Ascending aorta (tissue), 2 donors: ENCODE measurements around the gene ZNF124. TPM values are rescaled to one million over a fixed set of nuclear protein-coding genes. Genes with fewer than 3 reads are reported as not detected.

Experiments used
- DNase-seq, 2 donors: peaks; one replicate each; pipeline ENCODE4 v3.0.0-alpha.2; 2019; ENCODE audit warnings: low spot score in 2 of 2
- H3K27ac ChIP-seq, 2 donors: fragments of 200-600 bp; sonication (generic); one replicate each; pipeline ENCODE4 v1.5.1; 2016 to 2017; ENCODE audit warnings: mild to moderate bottlenecking in 1 of 2
- H3K27me3 ChIP-seq: fragments of 200-600 bp; sonication (generic); one replicate; pipeline ENCODE4 v1.5.1; 2017
- H3K36me3 ChIP-seq, 2 donors: fragments of 200-600 bp; sonication (generic); one replicate each; pipeline ENCODE4 v1.5.1; 2016
- H3K4me1 ChIP-seq, 2 donors: fragments of 200-600 bp; sonication (generic); one replicate each; pipeline ENCODE4 v1.5.1; 2016 to 2017; ENCODE audit warnings: mild to moderate bottlenecking in 1 of 2
- H3K4me3 ChIP-seq, 2 donors: fragments of 200-600 bp; sonication (generic); one replicate each; pipeline ENCODE4 v1.5.1; 2016 to 2017; ENCODE audit warnings: mild to moderate bottlenecking in 1 of 2
- H3K9me3 ChIP-seq, 2 donors: fragments of 200-600 bp; sonication (generic); one replicate each; pipeline ENCODE4 v1.5.1; 2016
- intact Hi-C: fragments of 100-400 bp; cut with DNase I; formaldehyde crosslinking; loops from one replicate; pipeline ENCODE4 v1.15.1; 2023
- total RNA-seq: library from RNA; depleted of rRNA; stranded (reverse); fragments of >200 nt; gene quantifications from one replicate; pipeline ENCODE4 v1.1.0, GENCODE V29; 2016
- TF ChIP-seq, protein P1 (sequence below), 3 experiments: fragments of 200-600 bp in 2 of 3; fragments of 450-650 bp in 1 of 3; sonication (generic) in 2 of 3; IDR thresholded peaks; one replicate each; pipeline ENCODE4 v1.5.1; 2016 to 2019; ENCODE audit warnings: antibody characterized with exemption in 3 of 3, mild to moderate bottlenecking in 1 of 3, moderate library complexity in 1 of 3

ZNF124 gene
- total RNA-seq, 1 donor from 2014 or later, result 33.1 TPM

DNA sequence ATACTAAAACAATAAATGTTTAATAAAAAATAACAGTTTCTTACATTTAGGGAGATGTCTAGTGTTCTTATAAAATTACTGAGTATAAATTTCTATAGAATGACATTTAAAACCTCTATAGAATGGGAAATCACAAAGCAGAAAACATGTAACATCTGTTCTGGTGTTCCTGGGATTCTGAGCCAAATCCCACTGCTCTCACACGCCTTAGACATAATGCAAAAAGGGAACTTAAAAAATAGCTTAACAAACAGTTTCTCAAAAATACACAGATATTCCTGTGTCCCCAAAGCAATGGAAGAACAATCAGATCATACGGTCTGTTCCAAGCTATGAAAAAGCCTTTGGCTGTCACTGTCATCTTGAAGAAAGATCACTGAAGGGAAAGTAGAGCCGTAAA lies 27.0 kb upstream of the ZNF124 start:
- no peak for DNase-seq
- no peaks in the 10 kb centered on the region for H3K4me1 ChIP-seq
- peaks cover 17 to 62% of the 10 kb centered on the region in 2 donors for H3K36me3 ChIP-seq
- H3K4me3 ChIP-seq, result no peak overlapping the region
- no peaks in the 10 kb centered on the region for H3K27me3 ChIP-seq
- TF ChIP-seq, protein P1, sequence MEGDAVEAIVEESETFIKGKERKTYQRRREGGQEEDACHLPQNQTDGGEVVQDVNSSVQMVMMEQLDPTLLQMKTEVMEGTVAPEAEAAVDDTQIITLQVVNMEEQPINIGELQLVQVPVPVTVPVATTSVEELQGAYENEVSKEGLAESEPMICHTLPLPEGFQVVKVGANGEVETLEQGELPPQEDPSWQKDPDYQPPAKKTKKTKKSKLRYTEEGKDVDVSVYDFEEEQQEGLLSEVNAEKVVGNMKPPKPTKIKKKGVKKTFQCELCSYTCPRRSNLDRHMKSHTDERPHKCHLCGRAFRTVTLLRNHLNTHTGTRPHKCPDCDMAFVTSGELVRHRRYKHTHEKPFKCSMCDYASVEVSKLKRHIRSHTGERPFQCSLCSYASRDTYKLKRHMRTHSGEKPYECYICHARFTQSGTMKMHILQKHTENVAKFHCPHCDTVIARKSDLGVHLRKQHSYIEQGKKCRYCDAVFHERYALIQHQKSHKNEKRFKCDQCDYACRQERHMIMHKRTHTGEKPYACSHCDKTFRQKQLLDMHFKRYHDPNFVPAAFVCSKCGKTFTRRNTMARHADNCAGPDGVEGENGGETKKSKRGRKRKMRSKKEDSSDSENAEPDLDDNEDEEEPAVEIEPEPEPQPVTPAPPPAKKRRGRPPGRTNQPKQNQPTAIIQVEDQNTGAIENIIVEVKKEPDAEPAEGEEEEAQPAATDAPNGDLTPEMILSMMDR (IDR thresholded peaks at IDR 0.05), result no peak
- intact Hi-C loops, result no loop called here
- H3K27ac ChIP-seq, result no peak overlapping the region
- H3K9me3 ChIP-seq, result peaks cover 8 to 30% of the 10 kb centered on the region in 2 donors

DNA sequence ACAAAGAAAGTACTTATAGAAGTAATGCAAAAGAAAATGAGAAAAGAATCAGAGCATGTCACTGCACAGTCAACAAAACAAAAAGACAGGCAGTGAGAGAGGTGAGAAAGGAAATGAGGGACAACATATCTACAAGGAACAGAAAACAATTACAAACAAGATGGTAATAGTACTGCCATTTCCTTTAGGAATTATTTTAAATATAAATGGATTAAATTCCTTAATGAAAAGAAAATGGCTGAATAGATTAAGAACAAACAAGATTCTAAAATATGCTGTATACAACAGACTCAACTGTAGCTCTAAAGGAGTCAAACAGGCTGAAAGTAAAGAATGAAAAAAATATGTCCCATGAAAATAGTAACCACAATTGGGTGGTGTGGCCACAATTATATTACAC lies 22.1 kb upstream of the ZNF124 start:
- Histone ChIP-seq H3K4me3 (no peak overlapping the region), H3K27ac (no peak overlapping the region), H3K27me3 (no peaks in the 10 kb centered on the region), H3K9me3 (peaks cover 45 to 77% of the 10 kb centered on the region in 2 donors), H3K36me3 (peaks cover 37 to 82% of the 10 kb centered on the region in 2 donors), H3K4me1 (no peaks in the 10 kb centered on the region)
- intact Hi-C loops, result no loop called here
- DNase-seq, result no peak
- TF ChIP-seq, protein P1 (IDR thresholded peaks at IDR 0.05), result no peak

DNA sequence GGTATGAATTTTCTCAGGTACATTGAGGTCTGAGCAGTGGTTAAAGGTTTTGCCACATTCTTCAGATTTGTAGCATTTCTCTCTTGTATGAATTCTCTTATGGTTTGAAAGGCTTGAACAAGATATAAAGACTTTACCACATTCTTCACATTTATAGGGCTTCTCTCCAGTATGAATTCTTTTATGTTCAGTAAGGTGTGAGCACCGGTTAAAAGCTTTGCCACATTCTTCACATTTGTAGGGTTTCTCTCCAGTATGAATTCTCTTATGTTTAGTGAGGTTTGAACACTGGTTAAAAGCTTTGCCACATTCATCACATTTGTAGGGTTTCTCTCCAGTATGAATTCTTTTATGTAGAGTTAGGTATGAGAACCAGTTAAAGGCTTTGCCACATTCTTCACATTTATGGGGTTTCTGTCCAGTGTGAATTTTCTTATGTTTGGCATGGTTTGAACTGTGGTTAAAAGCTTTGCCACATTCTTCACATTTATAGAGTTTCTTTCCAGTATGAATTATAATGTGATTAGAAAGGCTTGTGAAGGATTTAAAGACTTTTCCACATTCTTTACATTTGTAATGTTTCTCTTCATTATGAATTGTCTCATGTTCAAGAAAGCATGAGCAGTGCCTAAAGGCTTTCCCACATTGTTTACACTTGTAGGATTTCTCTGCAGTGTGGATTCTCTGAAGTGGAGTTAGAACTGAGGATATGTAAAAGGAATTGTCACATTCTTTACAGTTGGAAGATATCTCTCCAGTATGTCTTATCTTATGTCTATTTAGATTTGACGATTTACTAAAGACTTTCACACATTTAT lies 18.4 kb upstream of the ZNF124 start:
- Histone ChIP-seq H3K27ac (no peak overlapping the region), H3K4me3 (peak overlapping the region in 1 of 2 donors; percentile 3), H3K9me3 (peaks cover 50 to 98% of the 10 kb centered on the region in 2 donors), H3K36me3 (peaks cover 27 to 62% of the 10 kb centered on the region in 2 donors), H3K27me3 (no peaks in the 10 kb centered on the region), H3K4me1 (no peaks in the 10 kb centered on the region)
- intact Hi-C loops, result no loop called here
- TF ChIP-seq, protein P1 (IDR thresholded peaks at IDR 0.05), result no peak
- no peak for DNase-seq

DNA sequence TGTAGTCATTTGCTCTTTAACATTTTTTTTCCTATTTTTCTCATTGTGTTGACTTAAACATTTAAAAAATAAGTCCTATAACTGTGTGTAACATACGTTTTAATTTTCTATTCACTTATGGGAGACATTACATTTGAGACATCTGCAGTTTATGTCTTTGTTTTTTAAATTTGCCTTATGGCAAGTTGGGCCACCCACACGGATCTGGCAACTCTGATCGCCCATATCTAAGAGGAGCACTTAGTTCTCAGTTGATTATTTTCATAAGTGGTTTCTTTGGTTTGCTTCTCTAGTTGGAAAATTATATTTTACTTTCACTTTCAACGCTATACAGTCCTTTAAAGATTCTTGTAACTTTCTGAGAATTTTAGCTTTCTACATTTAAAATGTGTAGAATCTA lies 13.8 kb upstream of the ZNF124 start:
- Histone ChIP-seq H3K27me3 (no peaks in the 10 kb centered on the region), H3K27ac (no peak overlapping the region), H3K4me1 (no peaks in the 10 kb centered on the region), H3K36me3 (peaks cover 9 to 26% of the 10 kb centered on the region in 2 donors), H3K4me3 (no peak overlapping the region), H3K9me3 (peaks cover 36 to 69% of the 10 kb centered on the region in 2 donors)
- intact Hi-C loops, result no loop called here
- no peak for DNase-seq
- TF ChIP-seq, protein P1 (IDR thresholded peaks at IDR 0.05), result no peak

DNA sequence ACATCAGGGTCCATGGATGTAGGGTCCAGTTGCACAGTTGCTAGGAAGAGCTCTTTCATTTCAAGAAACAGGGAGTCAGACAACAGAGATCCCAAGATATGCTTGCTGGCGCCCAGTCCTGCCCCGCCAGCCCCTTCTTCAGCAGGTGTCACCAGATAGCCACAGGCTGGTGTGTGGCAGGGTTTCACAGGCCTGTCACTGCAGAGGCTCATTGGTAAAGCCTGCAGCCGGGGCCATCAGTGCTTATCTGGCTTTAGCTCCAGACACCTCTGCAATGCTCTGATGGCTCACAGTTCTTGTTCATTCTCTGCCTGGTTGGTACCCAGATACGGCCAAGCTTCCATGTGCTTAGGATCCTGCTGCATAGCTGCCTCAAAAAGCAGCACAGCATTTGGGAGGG lies 12.4 kb upstream of the ZNF124 start:
- Histone ChIP-seq H3K27me3 (no peaks in the 10 kb centered on the region), H3K4me3 (no peak overlapping the region), H3K36me3 (peaks cover 0 to 13% of the 10 kb centered on the region in 2 donors), H3K9me3 (peaks cover 23 to 55% of the 10 kb centered on the region in 2 donors), H3K4me1 (no peaks in the 10 kb centered on the region), H3K27ac (no peak overlapping the region)
- TF ChIP-seq, protein P1 (IDR thresholded peaks at IDR 0.05), result no peak
- no peak for DNase-seq
- intact Hi-C loops, result no loop called here
